CMK (cell line): ENCODE data around the gene HRH1.
"Not testable (repeated sequence)": the region's sequence is repeated elsewhere in the genome, so short reads cannot be mapped to it uniquely, and the experiment has no call there.

Source experiments
- DNase-seq: peaks from one replicate; pipeline ENCODE4 v3.0.0-alpha.2; 2010; ENCODE audit warnings: low read depth

HRH1 gene

DNA sequence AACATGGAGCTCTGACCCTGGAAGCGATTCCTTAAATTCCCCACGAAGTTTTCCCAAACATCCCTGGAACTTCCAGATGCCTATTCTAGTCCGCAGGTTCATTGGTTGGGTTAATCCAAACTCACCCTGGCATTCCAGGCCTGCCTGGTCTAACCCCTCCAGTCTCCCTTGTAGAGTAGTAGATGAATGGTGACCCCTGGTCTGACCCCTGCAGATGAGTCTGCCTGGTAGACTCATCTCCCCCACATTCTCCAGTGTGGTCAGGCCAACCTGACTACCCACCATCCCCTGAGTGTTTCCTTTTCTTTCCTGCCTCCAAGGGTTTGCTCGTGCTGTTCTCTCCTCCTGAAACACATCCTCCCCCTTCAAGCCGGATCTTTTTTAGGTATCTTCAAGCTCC, 10.8 kb upstream of the HRH1 start:
- no peak for DNase-seq

DNA sequence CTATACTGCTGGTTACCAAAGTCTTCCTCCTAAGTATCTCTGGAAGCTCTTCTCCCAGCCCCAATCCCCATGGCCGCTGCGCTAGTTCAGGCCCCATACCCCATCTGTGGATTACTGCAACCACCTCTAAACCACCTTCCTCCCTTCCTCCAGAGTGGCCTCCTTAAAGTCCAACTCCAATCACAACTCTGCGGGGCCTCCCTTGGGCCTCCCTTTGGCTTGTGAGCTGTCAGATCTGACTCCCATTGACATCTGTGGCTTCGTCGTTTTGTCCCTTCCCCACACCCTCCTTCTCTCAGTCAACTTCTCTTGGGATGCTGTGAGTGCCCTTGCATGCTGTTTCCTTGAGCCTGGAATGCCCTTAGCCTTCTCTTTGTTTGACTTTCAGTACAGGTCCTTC, 9.3 kb upstream of the HRH1 start:
- DNase-seq: no peak

DNA sequence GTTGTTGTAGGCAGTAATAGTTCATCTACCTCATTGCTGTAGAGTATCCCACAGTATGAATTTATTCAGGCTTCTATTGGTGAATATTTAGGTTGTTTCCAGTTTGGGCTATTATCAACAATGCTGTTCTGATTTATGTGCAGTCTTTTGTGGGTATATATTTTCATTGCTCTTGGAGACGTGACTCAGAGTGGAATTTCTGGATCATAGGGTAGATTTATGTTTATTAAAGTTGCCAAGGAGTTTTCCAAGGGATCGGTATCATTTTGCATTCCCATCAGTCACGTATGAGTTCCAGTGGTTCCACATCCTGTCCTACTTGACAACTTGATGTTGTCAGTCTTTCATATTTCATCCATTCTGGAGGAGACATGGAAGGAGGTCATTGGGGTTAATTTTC, 8.4 kb upstream of the HRH1 start:
- DNase-seq: no peak

DNA sequence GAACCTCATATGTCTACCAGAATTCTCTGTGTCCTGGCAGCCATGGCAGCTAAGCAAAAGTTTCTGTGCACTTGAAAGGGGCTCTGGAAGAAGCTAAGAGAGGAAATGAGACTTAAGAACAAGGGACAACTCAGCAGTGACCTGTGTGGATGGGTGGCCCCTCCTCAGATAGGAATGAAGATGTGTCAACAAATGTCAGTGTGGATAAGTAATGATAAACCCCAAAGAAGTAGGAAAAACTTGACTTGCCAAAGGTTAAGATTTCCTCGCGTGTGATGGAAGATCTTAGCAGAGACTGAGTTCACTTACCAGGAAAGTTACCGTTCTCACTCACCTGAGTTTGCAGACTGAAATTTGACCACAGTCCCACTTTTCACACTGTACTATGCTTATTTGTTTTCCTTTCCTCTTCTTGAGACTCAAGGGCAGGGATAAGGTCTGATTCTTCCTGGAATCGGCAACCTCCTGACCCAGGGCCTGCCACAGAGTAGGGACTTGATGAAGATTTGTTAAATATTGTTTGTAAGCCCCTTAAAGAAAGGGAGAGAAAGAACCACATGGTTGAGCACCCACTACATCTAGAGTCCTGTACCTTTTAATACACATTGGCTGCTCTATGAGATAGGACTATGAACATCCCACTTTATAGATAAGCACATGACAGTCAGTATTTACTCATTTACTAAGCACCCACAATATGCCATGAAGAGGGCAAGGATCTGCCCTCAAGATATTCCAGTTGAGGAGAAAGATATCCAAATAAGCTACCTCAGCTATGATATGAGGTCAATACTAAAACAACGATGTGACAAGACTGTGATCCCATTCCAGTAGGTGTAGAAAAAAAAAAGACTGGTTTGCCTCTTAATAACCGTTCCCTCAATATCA, 7.3 kb upstream of the HRH1 start:
- DNase-seq: no peak

DNA sequence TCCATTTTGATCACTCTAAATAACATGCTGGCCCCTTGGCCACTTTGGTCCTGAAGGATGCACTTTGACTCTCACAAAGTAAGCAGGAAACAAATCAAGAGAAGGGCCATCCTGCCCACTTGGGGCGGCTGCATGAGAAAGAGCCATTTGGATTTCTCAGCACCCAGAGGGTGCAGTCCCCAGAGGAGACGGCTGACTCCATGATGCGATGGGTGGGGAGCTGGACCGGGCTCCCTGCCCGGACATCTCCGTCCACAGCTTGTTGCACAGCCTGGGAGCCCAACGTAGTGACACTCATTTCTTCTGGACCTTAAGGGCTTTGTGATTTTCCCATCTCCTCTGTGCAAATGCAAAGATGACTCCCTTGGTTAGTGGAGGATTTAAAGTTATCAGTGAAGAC, 4.0 kb upstream of the HRH1 start:
- DNase-seq: no peak

GRCh38 chr3:11152301-11152700, 2.0 kb upstream of the HRH1 start:
- DNase-seq: no peak

DNA sequence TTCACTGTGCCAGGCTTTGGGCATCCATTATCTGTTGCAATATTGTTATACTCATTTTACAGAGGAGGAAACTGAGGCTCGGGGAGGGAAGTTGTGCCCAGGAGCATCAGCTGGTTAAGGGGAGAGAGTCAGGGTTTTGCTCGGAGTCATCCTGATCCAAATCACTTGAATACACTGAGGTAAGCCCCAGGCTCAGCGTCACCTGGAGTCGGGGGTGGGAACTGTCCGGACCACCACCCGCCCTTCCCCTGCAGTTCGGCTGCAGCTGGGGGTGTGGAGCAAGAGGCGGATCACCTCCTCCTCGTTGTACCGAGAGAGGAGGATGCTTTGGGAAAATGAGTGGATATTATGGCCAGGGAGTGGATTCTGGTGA, 646 bp downstream of the HRH1 start:
- no peak for DNase-seq

DNA sequence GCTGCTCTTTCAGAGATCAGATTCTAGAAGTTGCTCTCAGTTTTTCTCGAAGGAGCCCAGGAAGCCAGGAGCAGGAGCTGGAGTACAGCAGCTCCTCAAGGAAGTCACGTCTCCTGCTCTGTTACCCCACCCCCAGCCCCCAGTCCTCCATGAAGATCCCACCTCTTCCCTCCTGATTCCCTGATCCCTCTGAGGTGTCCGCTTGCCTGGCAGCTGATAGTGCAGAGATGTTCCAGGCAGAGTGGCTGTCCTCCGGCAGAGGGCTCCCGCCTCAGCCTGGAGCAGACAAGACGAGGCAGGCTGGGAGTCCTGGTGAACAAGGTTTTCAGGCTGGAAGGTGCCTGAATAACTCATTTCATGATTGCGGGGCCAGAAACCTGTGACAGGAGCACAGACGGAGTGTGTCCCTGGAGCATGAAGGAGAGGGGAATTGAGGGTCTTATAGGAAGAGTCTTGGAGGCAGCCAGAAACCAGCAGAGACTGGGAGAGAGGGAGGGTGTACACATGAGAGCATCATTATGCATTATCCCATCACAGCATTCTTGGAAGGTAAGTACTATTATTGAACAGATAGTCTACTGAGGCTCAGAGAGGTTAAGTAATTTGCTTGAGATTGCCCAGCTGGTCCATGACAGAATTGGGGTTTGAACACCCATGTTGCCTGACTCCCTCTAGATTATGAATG, 1.2 kb downstream of the HRH1 start:
- DNase-seq: no peak

DNA sequence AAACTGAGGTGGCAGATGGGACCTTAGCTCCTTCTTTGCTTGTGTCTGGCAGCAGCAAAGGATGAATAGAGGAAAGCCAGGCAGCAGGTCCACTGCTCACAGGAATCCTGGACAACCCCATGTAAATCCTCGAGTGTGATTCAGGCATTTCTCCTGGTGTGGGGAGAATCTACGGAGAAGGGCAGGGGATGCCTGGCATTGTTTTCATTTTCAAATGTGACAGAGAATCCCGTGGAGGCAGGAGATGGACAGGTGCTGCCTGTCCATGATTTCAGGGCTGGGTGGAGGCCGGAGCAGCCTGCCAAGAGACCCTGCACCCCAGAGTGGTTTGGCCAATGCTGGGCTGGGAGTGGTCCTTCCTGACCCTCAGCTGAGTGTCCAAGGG, 1.7 kb downstream of the HRH1 start:
- no peak for DNase-seq

GRCh38 chr3:11157421-11157820, 3.1 kb downstream of the HRH1 start:
- DNase-seq: no peak

GRCh38 chr3:11159421-11159904, 5.2 kb downstream of the HRH1 start:
- no peak for DNase-seq

DNA sequence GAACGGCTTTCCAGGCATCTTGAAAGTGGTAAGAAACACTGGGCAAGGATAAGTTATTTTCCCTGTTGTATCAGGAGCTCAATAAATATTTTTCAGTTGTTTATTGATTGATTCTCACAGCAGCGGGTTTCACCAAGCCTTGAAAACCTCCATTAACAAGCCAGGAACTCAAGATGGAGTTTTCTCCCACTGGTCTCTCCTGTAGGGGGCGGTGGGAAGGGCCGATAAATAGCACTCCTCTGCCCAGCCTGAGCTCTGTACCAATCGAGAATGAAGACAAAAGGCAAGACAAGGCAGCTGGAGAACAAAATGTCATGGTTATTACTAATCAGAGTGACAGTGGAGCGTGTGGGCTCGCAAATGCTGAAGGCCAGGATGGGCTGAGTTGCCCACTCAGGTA, 7.4 kb downstream of the HRH1 start:
- DNase-seq: no peak

DNA sequence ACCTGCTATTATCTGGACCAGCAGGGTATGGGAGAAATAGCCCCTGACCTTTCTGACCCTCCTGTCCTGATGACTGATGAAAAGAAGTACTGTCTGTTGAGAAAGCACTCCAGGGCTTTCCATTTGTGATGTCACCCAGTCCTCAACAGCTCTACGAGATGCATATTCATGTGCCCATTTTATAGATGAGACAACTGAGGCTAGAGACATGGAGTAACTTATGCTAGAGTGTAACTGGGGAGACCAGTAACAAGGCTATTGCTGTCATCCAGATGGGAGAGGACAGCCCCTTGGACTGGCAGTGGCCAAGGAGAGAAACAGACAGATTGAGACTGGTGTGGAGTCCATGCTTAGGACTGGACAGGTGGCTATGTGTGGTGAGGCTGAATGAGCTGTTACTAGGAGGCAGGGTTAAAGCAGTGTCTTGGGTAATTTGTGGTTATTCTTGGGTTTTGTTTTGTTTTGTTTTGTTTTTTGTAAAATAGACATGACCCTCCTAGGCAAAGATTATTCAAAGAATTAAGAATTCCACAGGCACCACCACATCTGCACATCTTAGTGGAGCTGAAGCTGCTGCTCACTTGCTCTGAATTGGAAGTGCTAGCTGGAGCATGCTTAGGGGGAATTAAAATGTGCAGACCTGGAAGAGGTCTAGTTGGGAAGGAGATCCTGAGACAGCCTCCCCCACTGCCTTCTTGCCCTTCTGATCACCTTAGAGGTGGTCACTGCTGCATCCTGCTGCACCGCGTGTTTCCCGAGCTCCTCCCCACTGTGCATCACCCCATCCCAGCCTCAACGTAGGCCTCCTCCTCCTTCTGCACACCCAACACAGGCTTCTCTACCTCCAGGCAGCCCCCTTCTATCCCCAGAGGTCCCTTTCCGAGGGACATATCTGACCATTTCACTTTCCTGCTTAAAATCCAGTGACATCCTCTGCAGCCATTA, 8.4 kb downstream of the HRH1 start:
- DNase-seq: no peak

DNA sequence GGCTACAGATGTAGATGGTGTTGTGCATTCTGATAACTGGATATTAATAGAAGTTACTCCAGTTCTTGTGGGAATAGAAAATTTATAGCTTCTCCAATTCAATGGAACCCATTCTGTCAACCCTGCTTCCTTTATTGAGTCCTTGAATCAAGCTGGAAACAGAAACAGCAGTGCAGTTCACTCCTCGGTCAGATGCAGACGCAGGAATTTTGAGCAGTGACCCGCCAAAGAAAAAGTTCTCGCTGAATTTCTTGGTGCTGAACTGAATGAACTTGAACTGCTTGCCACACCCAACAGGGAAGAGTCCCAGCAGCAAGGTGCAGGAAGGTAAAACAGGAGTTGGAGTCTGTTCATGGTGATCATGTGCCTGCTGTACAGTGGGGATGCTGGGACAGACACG, 10.3 kb downstream of the HRH1 start:
- DNase-seq: no peak

- no peak for DNase-seq
Observed at GRCh38 chr3:11165476-11165875, 11.2 kb downstream of the HRH1 start.

- DNase-seq: not testable (repeated sequence)
Observed at GRCh38 chr3:11166807-11167400, 12.6 kb downstream of the HRH1 start.

DNA sequence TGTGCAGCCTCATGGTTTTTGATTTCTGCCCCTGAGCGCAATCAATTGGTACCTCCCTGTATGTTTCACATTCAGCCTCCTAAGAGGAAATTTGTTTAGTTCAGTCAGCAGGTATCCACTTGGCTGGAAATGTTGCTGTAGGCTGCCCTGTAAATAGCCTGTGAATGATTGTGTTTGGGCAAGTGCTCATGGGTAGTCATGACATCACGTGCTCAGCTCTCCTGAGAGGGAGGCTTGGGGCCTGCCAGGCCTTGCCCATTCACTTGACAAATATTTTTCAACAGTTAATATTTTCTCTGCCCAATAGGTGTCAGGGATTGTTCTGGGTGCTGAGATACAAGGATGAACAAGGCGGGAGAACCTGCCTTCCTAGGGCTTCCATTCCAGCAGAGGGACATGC, 13.3 kb downstream of the HRH1 start:
- no peak for DNase-seq

GRCh38 chr3:11168406-11168805, 14.1 kb downstream of the HRH1 start:
- DNase-seq: no peak

- no peak for DNase-seq
Observed at GRCh38 chr3:11168881-11169805, 14.8 kb downstream of the HRH1 start.

- no peak for DNase-seq
Observed at GRCh38 chr3:11170052-11170770, 15.9 kb downstream of the HRH1 start.
